ENCODE results near the gene APELA. TPM values are rescaled to one million over a fixed set of nuclear protein-coding genes. Genes with fewer than 3 reads are reported as not detected.

The APELA gene, protein sequence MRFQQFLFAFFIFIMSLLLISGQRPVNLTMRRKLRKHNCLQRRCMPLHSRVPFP
- not detected in 2 replicates for total RNA-seq

DNA sequence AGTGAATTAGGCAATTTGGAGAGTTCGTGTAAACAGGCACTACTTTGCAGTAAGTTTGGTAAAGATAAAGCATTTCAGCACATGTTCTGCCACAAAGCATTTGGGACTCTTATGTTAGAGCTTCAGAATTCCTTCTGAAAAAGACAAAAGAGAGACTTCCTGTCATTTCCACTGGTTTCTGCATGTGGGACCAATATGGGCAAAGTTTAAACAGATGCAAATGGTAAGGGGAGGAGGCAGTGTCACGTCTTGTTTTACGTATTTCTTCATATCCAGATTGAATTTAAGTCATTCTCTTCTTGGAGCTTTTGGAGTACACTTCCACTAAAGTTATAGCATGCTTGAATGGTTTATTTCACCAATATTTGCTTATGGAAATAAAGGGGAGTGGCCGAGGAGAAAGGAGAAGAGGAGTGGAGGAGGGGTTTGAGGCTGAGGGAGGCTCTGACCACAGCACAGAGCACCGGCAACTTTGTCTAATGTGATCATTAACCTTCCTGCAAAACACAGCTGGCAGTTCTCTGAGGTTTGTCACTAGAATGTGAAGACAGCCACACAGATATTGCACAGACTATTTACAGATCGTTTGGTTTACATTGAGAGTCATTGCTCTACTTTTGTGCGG lies at the start of gene APELA:
APELA (plus strand) TSS at position 479 of the 625 bp plus-strand sequence. CDS start 154 bp downstream, outside the sequence.

Other genes starting within 250 kb of the APELA start
- gene SMIM31, start 123.0 kb upstream of the APELA start, total RNA-seq: not detected in 2 replicates
- not detected in 2 replicates for gene TRIM61, start 100.5 kb downstream of the APELA start, total RNA-seq
- gene TRIM60, start 154.8 kb downstream of the APELA start, total RNA-seq: not detected in 2 replicates
- gene TRIM75, start 176.7 kb downstream of the APELA start, total RNA-seq: not detected in 2 replicates
- 12.4 and 20.7 TPM in 2 replicates for gene TMEM192, start 235.7 kb downstream of the APELA start, total RNA-seq

All from vein endothelial cell (primary cell).